Measurements from ENCODE around the gene SMG5.

Gene SMG5

GRCh38 chr1:156200044-156200443 lies 82.6 kb downstream of the SMG5 start:
- peaks cover 20% of the 10 kb centered on the region for H3K36me3 ChIP-seq (ENCODE audit: control insufficient read depth, insufficient read depth, low read length)
- no peaks in the 10 kb centered on the region for H3K9me3 ChIP-seq (ENCODE audit: control insufficient read depth, insufficient read depth, low read length)
- no peaks in the 10 kb centered on the region for H3K27me3 ChIP-seq (ENCODE audit: control insufficient read depth, insufficient read depth, low read length)
- H3K4me1 ChIP-seq (ENCODE audit: control insufficient read depth, insufficient read depth, low read length), result peaks cover 7% of the 10 kb centered on the region
- H3K4me3 ChIP-seq (ENCODE audit: low read depth, low read length), result no peak overlapping the region
- no peak overlapping the region for H3K9ac ChIP-seq (ENCODE audit: low read depth, low read length)
